ENCODE measurements around the gene ITIH1. TPM values are rescaled to one million over a fixed set of nuclear protein-coding genes. Genes with fewer than 3 reads are reported as not detected.

ITIH1 gene
- total RNA-seq, 2 experiments from 2014 or later, result not detected

DNA sequence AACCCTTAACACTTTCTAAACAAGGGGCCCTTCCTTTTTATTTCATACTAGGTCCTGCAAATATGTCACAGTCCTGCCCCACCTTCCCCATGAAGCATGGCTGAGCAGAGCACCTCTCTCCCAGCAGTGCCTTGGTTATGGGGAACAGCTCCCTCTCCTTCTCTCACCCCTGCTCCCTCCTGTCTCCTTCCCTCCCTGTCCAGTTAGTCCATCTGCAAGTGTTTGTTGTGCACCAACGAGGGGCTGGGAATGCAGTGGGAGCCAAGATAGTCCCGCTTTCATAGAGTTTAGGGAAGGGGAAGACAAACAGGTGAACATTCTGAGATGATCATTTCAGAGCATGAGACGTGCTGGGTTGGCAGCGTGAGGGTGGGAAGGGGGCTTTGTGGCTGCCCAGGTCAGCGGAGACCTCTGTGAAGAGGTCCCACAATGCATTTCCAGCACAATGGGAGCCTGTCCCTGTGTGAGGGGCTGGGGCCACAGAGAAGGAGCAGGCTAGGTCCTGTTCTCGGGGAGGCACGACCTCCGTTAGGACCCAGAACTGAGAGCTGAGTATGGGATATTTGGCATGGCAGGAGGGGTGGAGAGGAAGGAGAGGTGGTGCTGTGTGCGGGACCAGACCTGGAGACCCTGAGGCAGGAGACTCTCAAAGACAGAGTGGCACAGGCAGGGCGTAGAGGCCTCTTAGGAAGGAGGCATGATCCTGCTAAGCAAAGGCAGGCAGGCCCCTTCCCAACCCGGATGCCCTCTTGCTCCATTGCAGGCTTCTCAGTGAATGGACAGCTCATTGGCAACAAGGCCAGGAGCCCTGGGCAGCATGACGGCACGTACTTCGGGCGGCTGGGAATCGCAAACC is 11.7 kb downstream of the ITIH1 start:
- H3K36me3 Mint-ChIP-seq, result no peaks in the 10 kb centered on the region
- ATAC-seq (ENCODE audit: low read depth), result no peak
- H3K27ac Mint-ChIP-seq, result no peak overlapping the region
- no peak overlapping the region for H3K4me3 Mint-ChIP-seq
- peaks cover 2% of the 10 kb centered on the region for H3K27me3 Mint-ChIP-seq
- H3K9me3 Mint-ChIP-seq, result no peaks in the 10 kb centered on the region
- POLR2A ChIA-PET, result no interaction called here
- DNase-seq, result no peak
- no peaks in the 10 kb centered on the region for H3K4me1 Mint-ChIP-seq

DNA sequence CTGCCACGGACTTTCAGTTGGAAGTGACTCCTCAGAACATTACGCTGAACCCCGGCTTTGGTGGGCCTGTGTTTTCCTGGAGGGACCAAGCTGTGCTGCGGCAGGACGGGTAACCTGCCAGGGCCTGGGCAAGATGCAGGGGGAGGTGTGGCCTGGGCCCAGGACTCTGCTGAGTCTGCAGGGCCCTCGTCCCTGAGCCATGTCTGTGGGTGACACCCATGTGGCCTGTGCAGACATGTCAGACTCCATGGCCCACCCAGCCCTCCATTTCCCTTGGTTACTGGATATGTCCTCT is 12.3 kb downstream of the ITIH1 start:
- Mint-ChIP-seq H3K4me1 (no peaks in the 10 kb centered on the region), H3K9me3 (no peaks in the 10 kb centered on the region), H3K36me3 (no peaks in the 10 kb centered on the region), H3K4me3 (no peak overlapping the region), H3K27me3 (peaks cover 2% of the 10 kb centered on the region), H3K27ac (no peak overlapping the region)
- ATAC-seq (ENCODE audit: low read depth), result no peak
- POLR2A ChIA-PET, result no interaction called here
- DNase-seq, result no peak

- ATAC-seq (ENCODE audit: low read depth) (no peak), DNase-seq (no peak)
- Mint-ChIP-seq H3K4me1 (no peaks in the 10 kb centered on the region), H3K9me3 (no peaks in the 10 kb centered on the region), H3K4me3 (no peak overlapping the region), H3K27me3 (no peaks in the 10 kb centered on the region), H3K36me3 (no peaks in the 10 kb centered on the region), H3K27ac (no peak overlapping the region)
- POLR2A ChIA-PET, result interaction anchor here (0.6 kb wide), 1 partner anchor 293 kb away, joined by 4 read pairs; no protein-coding TSS in a partner anchor
Observed at GRCh38 chr3:52790337-52790736, 12.9 kb downstream of the ITIH1 start.

DNA sequence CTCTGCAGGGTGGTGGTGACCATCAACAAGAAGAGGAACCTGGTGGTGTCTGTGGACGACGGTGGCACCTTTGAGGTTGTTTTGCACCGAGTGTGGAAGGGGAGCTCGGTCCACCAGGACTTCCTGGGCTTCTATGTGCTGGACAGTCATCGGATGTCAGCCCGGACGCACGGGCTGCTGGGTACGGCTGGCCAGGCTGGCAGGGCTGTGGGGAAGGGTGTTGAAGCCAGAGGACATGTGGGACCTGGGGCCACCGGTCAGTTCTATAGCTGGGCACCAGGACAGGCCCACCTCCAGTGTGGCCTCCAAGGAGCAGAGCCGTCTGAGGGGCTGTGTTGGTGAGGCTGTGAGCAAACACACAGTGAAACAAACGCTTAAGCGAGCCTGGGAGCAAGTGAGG is 13.3 kb downstream of the ITIH1 start:
- no peaks in the 10 kb centered on the region for H3K9me3 Mint-ChIP-seq
- no peak overlapping the region for H3K4me3 Mint-ChIP-seq
- POLR2A ChIA-PET, result interaction anchor here (0.6 kb wide), 1 partner anchor 292 kb away, joined by 4 read pairs; no protein-coding TSS in a partner anchor
- no peak overlapping the region for H3K27ac Mint-ChIP-seq
- ATAC-seq (ENCODE audit: low read depth), result no peak
- no peaks in the 10 kb centered on the region for H3K4me1 Mint-ChIP-seq
- no peaks in the 10 kb centered on the region for H3K27me3 Mint-ChIP-seq
- DNase-seq, result no peak
- H3K36me3 Mint-ChIP-seq, result no peaks in the 10 kb centered on the region

DNA sequence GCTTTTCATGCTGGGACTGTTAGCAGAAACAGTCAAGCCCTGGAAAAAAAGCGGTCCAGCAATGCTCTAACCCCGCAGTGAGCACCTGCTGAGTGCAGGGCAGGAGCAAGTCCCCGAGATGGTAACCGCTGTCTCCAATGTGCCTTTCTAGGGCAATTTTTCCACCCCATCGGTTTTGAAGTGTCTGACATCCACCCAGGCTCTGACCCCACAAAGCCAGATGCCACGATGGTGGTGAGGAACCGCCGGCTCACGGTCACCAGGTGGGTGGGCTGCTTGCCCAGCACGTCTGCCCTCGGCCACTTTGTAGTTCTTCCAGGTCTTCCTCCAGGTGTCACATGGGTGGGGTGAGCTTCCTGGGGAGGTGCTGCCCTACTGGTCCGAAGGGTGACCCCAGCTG is 14.0 kb downstream of the ITIH1 start:
- H3K36me3 Mint-ChIP-seq, result no peaks in the 10 kb centered on the region
- no peaks in the 10 kb centered on the region for H3K9me3 Mint-ChIP-seq
- POLR2A ChIA-PET, result no interaction called here
- ATAC-seq (ENCODE audit: low read depth) (no peak), DNase-seq (no peak)
- no peak overlapping the region for H3K27ac Mint-ChIP-seq
- H3K4me1 Mint-ChIP-seq, result no peaks in the 10 kb centered on the region
- H3K27me3 Mint-ChIP-seq, result no peaks in the 10 kb centered on the region
- no peak overlapping the region for H3K4me3 Mint-ChIP-seq

DNA sequence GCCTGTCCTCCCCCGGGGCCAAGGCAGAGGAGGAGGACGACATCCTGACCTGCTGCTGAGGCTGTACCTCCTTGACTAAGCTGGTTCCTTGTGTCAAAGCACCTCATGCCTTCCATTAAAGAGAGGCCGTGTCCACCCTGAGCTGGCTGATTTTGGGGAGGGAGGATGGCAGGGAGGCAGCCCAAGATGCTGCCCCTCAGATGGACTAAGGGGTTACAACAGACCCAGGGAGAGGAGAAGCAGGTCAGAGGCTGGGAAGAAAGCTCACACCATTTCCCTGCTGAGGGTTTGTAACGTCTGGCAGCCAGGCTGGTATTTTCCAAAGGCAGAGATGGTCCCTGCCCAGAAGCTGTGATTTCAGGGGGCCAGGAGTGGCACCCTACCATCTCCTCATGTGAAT is 14.5 kb downstream of the ITIH1 start:
- H3K27me3 Mint-ChIP-seq, result no peaks in the 10 kb centered on the region
- no peak for DNase-seq
- no peak overlapping the region for H3K4me3 Mint-ChIP-seq
- POLR2A ChIA-PET, result no interaction called here
- H3K36me3 Mint-ChIP-seq, result no peaks in the 10 kb centered on the region
- ATAC-seq (ENCODE audit: low read depth), result no peak
- no peaks in the 10 kb centered on the region for H3K9me3 Mint-ChIP-seq
- no peaks in the 10 kb centered on the region for H3K4me1 Mint-ChIP-seq
- no peak overlapping the region for H3K27ac Mint-ChIP-seq

GRCh38 chr3:52792413-52792812 is 15.0 kb downstream of the ITIH1 start:
- H3K27me3 Mint-ChIP-seq, result no peaks in the 10 kb centered on the region
- no peak for DNase-seq
- POLR2A ChIA-PET, result no interaction called here

GRCh38 chr3:52792961-52793695 is 15.7 kb downstream of the ITIH1 start:
- Mint-ChIP-seq H3K9me3 (no peaks in the 10 kb centered on the region), H3K27me3 (no peaks in the 10 kb centered on the region), H3K4me3 (no peak overlapping the region), H3K4me1 (no peaks in the 10 kb centered on the region), H3K27ac (no peak overlapping the region), H3K36me3 (no peaks in the 10 kb centered on the region)
- DNase-seq, result no peak
- ATAC-seq (ENCODE audit: low read depth), result no peak
- POLR2A ChIA-PET, result no interaction called here

More at GRCh38 chr3:52792413-52792812, 15.0 kb downstream of the ITIH1 start:
- Mint-ChIP-seq H3K36me3 (no peaks in the 10 kb centered on the region), H3K9me3 (no peaks in the 10 kb centered on the region), H3K4me3 (no peak overlapping the region), H3K4me1 (no peaks in the 10 kb centered on the region), H3K27ac (no peak overlapping the region)
- no peak for ATAC-seq (ENCODE audit: low read depth)

- Mint-ChIP-seq H3K36me3 (no peaks in the 10 kb centered on the region), H3K27me3 (no peaks in the 10 kb centered on the region), H3K4me1 (no peaks in the 10 kb centered on the region), H3K9me3 (no peaks in the 10 kb centered on the region), H3K4me3 (no peak overlapping the region), H3K27ac (no peak overlapping the region)
- ATAC-seq (ENCODE audit: low read depth), result no peak
- POLR2A ChIA-PET, result no interaction called here
- DNase-seq, result no peak
Observed at GRCh38 chr3:52793702-52794611, 16.6 kb downstream of the ITIH1 start.

DNA sequence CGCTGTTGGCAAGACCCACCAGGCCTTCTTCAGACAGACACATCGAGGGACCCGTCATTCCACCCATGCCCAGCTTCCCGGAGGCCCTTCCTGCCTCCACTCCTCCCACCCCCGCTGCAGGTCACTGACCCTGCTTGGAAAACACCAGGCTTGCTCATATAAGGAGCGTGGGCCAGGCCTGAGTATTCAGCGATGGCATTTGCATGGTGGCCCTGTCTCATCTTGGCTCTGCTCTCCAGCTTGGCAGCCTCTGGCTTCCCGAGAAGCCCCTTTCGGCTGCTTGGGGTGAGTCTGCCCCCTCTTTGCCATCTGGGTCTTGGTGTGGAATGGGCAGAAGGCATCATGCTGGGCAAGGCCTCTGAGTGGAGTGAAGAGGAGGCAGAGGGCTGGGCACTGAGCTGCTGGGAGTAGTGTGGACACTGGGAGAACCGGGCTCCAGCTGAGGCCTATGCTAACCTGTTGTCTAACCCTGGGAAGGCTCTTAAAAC is 17.3 kb downstream of the ITIH1 start, which contains the start of gene ITIH3:
TSS of gene ITIH3 (plus strand) at position 185 of the 488 bp plus-strand sequence. CDS start at position 193, 8 bp downstream.
- H3K4me1 Mint-ChIP-seq, result no peaks in the 10 kb centered on the region
- no peak within 1 kb of the TSS for H3K27ac Mint-ChIP-seq
- ATAC-seq (ENCODE audit: low read depth), result no peak
- no peak within 1 kb of the TSS for H3K4me3 Mint-ChIP-seq
- no peaks in the 10 kb centered on the region for H3K27me3 Mint-ChIP-seq
- H3K9me3 Mint-ChIP-seq, result no peaks in the 10 kb centered on the region
- no peak for DNase-seq
- POLR2A ChIA-PET, result no interaction called here
- H3K36me3 Mint-ChIP-seq, result no peaks in the 10 kb centered on the region

- H3K36me3 Mint-ChIP-seq, result no peaks in the 10 kb centered on the region
- no peaks in the 10 kb centered on the region for H3K4me1 Mint-ChIP-seq
- no peak overlapping the region for H3K27ac Mint-ChIP-seq
- ATAC-seq (ENCODE audit: low read depth), result no peak
- POLR2A ChIA-PET, result no interaction called here
- H3K4me3 Mint-ChIP-seq, result no peak overlapping the region
- DNase-seq, result no peak
- H3K9me3 Mint-ChIP-seq, result no peaks in the 10 kb centered on the region
- H3K27me3 Mint-ChIP-seq, result no peaks in the 10 kb centered on the region
Observed at GRCh38 chr3:52795298-52795900, 18.0 kb downstream of the ITIH1 start.

DNA sequence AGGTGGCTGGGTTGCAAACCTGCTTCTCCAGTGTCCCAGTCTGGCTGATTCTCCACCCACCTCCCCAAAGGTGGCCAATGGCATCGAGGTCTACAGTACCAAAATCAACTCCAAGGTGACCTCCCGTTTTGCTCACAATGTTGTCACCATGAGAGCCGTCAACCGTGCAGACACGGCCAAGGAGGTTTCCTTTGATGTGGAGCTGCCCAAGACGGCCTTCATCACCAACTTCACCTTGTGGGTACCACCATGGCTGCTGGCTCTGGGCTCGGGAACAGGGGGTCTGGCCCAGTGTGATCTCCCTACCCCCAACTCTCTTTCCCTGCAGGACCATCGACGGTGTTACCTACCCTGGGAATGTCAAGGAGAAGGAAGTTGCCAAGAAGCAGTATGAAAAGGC is 19.0 kb downstream of the ITIH1 start:
- ATAC-seq (ENCODE audit: low read depth), result no peak
- Mint-ChIP-seq H3K4me3 (no peak overlapping the region), H3K36me3 (no peaks in the 10 kb centered on the region)

More for the DNA sequence above, 19.0 kb downstream of the ITIH1 start:
- no peak for DNase-seq
- H3K4me1 Mint-ChIP-seq, result no peaks in the 10 kb centered on the region
- POLR2A ChIA-PET, result no interaction called here
- no peaks in the 10 kb centered on the region for H3K27me3 Mint-ChIP-seq
- no peak overlapping the region for H3K27ac Mint-ChIP-seq
- no peaks in the 10 kb centered on the region for H3K9me3 Mint-ChIP-seq
